ENCODE results near the gene RPA1.
A peak's percentile ranks its signal among the peaks of the same experiment; 100 is the strongest.
"Not testable (repeated sequence)": the region's sequence is repeated elsewhere in the genome, so short reads cannot be mapped to it uniquely, and the experiment has no call there.

RPA1 gene

DNA sequence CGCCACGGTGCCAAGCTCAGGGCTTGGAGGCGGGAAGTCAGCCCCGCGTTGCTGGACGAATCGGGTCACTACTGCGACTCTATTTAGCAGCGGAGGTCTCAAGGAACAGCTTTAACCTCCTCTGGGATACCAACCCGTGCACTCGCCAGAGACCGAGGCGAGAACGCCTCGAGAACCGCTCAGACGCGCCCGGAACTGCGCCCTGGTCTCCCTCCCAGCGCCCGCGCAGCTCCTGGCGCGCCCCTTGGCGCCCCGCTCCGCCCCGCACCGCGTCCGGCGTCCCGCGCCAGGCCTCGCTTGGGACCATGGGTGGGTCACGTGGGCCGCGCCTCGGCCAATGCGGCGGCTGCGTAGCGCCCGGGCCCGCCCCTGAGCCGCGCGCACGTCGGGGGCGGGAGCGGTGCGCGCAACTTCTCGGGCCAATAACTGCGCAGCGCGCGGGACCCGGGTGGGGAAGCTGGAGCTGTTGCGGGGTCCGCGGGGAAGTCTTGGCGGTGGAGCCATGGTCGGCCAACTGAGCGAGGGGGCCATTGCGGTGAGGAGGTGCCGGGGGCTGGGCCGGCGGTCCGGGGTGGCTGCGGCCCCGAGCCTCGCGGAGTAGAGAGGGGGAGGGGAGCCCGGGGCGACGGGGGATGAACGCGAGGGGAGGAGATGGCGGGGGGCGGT is at the start of gene RPA1, which contains the start of gene SMYD4:
Gene RPA1, plus strand, starts transcription at position 414 of the 666 bp plus-strand sequence. Its CDS starts 89 bp downstream, at position 503.
Gene SMYD4, minus strand, starts transcription at position 311 of the 666 bp plus-strand sequence. CDS start 1,908 bp downstream, outside the sequence.
- DNase-seq (ENCODE audit: low read depth) = peak; percentile 80

DNA sequence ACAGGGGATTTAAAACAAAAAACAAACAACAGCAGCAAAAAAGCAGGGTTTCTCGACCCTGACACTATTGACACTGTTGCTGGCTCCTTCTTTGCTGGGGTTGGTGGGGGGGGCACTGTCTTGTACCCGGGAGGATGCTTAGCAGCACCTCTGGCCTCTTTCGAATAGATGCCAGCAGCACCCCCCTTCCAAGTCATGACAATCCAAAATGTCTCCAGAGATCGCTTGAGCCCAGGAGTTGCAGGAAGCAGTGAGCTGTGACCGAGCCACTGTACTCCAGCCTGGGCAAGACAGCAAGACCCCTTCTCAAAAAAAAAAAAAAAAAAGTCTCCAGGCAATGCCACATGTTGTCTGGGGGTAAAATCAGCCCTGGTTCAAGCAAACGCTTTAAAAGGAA is 47.6 kb upstream of the RPA1 start:
- no peak for DNase-seq (ENCODE audit: low read depth)

DNA sequence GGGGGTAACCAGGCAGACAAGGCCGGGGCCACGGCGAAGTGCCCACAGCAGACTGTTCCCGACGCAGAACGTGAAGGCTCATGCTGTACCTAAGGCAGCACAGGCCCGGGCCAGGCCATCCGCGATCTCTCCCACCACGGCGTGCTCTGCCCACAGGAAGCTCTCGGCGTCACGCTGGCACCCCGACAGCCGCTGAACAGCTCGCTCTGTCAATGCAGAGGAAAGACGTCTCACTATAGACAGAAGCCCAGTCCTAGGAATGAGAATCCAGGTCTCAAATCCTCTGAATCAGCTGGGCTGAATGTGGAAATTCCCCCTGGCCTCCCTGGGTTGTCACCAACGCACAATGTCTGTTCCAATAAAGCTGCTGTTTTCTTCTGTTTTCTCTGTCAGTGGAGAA is 46.5 kb upstream of the RPA1 start:
- no peak for DNase-seq (ENCODE audit: low read depth)

DNA sequence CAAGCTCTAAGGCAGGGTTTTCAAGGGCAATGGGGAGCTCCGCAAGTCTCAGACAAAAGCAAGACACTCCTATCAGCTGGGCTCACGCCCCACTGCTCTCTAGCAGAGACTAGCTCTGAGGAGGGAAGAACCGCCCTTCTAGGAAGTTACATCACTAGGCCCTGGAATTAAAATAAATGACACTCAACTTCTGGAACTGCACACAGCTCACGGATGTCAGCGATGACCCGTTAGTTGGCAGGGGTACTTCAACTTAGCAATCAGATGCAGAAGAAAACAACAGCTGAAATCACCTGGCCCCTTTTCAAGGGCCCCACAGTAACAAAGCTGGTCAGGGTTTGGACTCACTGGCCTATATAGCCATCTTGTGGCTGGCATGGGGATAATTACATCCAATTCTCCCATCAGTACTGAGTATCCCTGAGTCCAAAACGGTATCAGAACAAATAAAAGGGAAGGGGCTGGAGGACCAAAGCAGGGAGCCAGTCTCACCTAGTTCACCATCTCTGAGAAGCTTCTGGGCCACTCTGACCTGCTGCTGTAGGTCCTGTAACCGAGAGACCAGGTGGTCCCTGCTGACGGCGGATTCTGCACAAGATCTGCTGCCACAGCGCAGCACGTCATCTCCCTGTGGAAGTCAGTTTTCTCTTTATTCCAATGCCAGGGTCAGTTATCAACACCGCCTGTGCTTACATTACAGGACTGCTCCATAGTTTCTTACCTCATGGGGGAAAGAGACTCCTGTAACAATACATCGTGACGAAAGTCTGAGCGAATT is 45.8 kb upstream of the RPA1 start:
- DNase-seq (ENCODE audit: low read depth) = no peak

DNA sequence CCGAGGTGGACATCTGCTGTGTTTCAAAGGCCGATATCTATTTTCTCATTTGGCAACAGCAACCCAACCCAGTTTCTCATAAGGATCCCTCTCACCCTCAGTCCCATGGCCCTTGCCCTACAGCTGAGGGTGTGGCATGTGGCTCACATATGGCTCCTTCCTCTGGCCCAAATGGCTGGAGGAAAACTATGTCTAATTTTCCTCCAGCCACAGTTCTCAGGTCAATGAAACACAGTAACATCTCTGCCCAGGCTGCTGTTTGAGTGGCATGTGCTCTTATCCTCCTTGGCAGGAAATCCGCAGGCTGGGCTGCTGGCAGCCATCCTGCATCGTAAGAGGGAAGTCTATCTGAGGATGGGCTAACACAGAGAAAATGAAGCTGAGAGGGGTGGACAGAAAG is 43.9 kb upstream of the RPA1 start:
- no peak for DNase-seq (ENCODE audit: low read depth)

DNA sequence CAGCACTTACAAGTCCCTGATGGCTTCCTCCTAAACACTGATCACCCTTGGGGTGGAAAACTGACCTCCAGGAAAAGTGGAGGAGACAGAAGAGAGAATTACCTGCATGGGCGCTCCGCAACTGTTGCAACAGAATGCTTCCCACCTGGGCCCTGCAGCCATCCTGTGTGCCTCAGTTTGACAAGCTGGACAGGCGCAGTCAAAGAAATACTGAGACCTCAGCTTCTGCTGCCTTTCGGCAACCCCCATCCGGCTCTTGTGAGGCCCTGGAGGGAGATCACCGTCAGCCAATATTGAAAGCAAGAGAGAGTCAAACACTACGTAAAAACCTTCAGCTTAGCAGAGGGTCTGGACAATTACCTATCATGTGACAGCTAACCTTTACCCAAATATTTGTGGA is 43.1 kb upstream of the RPA1 start:
- no peak for DNase-seq (ENCODE audit: low read depth)

DNA sequence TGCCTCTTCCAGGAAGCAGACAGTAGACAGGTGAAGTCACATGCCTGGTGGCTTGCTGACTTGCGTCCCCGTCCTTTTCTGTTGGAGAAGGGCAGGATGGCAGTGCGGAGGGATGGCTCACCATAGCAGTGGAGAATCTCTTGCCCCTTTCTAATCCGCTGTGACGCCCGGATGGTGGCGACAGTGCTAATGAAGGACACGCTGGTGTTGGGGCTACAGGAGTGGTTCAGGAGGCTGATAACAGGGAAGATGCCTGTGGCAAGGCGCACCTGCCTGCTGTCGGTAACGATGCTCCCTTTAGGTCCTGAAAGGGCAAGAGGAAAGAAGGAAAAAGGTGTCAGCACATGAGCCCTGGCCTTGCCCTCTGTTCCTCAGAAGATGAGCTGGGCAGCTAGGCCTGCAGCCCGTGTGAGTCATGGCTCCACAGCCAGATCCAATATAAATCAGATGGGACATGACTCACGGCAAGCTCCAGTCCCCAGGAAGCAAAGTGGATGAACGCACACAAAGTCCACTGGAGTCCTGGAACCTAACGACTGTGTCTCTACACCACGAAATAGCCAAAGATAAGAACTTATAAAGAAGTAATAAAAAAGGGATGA is 42.4 kb upstream of the RPA1 start:
- no peak for DNase-seq (ENCODE audit: low read depth)

DNA sequence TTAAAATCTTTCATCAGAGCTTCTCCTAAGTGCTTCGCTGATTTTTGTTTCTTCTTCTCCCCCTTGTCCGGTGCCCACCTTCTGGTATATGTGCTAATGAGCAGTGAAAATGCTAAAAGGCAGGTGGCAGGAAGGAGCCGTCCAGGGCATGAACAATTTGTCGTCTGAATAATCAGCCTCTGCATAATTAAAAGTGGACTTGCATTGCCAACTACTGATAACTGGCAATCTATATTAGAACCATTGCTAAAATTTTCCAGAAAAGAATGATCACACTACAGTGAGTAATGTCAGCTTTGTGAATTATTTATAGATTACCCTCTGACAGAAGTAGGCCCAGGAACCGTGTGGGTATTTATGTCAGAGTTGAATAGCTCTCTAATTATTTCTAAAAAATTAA is 39.9 kb upstream of the RPA1 start:
- DNase-seq (ENCODE audit: low read depth) = no peak

DNA sequence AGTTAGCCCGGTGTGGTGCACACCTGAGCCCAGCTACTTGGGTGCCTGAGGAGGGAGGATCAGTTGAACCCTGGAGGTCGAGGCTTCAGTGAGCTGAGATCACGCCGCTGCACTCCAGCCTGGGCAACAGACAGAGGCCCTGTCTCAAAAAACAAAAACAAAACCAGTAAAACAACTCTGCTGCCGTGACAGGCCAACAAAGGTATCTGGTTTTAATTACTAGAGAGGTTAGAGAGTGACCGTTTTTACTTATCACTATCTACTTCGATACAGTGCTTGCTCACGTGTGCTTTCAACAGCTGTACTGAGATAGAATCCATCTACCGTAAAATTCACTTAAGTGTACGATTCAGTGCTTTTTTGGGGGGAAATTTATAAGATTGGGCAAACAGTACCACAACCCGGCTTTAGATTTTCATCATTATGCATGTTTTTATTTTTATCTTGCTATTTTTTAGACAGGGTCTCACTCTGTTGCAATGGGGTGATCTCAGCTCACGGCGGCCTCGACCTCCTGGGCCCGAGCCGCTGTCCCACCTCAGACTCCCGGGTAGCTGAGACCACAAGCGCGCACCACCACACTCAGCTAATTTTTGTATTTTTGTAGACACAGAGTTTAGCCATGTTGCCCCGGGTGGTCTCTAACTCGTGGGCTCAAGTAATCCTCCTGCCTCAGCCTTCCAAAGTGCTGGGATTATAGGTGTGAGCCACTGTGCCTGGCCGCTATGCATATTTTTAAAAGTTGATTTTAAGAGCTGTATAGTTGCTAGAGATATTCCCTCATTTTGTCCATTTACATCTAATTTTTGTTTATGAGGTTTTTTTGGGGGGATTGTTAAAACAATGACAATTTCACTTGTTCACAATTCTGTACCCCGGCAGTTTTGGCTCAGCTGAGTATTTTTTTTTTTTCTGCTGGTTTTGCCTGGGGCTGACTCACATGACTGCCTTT is 37.0 kb upstream of the RPA1 start:
- no peak for DNase-seq (ENCODE audit: low read depth)

DNA sequence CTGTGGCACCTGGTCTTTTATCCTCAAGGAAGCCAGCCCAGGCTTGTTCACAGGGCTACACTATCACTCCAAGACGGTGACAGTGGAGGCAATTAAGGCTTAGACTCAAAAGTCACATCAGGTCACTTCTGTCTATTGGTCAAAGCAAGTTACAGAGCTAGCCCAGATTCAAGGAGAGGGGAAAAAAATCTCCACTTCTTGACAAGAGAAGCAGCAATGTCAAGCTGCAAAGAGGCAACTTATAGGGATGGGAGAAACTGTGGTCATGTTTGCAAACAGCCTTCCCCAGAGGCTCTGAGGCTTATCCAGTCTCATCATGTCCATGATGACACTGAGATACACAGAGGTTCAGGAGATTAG is 36.4 kb upstream of the RPA1 start:
- no peak for DNase-seq (ENCODE audit: low read depth)

DNA sequence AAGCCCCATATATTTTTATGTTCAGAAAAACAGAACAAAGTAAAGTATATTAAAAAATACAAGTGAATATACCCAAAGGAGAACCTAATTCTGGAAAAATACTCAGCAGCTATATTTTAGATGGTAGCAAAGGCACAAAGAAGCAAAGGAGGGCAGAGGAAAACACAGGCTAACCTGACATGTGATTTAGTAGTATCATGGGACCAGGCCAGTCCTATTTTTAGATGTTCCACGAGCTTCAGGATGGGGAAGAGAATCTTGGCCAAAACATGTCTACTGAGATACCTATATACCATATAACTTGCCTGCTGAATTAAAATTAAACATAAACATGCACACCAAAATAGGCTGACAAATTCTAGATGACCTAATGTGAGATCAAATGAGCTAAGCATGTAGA is 33.0 kb upstream of the RPA1 start:
- no peak for DNase-seq (ENCODE audit: low read depth)

DNA sequence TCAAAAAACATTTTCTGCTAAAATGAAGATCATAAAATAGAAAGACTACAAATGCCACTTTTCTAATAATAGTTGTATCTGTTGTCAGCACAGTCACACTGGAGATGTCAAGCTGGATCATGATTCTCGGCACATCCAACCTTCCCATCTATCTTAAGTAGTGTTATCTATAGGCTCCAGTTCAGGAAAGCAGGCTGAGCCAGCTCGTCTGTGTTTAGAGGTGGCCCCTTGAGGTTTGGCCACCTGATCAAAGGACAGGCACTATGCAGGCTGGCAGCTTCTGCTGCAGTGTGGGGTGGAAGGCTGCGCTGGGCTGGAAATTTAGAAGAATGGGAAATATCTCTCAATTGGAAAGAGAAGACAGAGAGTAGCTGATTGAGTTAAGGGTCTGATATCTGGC is 32.5 kb upstream of the RPA1 start:
- DNase-seq (ENCODE audit: low read depth) = no peak

DNA sequence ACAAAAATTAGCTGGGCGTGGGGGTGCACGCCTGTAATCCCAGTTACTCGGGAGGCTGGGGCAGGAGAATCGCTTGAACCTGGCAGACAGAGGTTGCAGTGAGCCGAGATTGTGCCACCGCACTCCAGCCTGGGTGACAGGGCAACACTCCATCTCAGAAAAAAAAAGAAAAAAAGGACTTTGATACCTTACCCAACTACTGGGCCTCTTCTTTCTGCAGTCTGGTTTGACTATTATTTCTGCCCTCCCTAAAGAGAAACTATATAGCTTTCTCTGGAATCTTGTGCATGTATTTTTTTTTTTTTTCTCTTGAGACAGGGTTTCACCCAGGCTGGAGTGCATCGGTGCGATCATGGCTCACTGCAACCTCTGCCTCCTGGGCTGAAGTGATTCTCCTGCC is 32.0 kb upstream of the RPA1 start:
- not testable (repeated sequence) for DNase-seq (ENCODE audit: low read depth)

DNA sequence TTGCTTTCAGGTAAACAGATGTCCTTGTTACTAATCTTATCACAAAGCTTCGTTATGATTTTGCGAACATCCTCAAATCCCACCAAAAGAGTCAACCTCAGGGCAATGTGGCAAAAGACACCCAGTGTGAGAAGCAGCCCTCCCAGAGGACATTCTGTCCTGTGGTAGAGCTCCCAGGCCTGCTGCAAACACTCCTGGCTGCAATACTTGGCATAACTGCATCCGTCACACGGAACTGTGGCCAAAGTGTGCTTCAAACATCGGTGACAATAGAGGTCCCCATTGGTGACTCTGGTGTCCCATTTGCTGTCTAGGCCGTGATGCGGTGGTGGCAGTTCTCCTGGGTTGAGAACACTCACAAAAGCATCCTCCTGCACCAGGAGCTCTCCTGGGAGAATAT is 29.6 kb upstream of the RPA1 start:
- no peak for DNase-seq (ENCODE audit: low read depth)

DNA sequence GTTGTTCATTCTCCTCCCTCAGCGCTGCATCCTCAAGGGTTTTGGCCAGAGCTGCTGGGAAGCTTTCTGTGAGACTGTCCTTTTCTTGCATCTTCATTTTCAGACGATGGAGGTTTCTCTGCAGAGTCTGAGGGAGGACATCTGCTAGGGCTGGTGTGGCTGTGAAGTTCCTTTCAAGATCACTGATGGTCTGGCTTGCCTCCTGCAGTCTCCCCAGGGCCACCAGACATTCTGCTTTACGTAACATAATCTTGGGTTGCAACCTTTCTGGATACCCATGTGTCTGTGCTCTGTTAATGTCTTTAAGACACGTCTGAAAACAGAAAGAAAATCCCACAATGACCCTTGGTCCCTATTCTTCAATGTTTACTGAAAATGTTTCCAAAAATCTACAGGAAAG is 29.1 kb upstream of the RPA1 start:
- DNase-seq (ENCODE audit: low read depth) = no peak

DNA sequence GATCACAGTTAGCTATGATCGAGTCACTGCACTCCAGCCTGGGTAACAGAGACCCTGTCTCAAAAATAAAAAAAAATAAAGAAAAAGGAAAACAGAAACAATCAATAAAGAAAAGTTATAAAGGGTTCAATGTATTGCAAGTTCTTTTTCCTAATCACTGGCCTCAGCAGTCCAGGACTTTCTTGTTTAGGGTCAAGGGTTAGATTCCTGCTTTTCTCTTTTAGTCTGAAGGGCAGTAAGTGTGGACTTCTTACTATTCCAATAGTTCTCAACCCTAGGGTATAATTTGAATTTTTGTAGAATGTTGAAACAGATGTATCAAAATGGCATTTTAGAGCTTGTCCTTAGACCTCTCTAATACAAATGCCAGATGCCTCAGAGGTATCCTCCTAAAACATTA is 27.4 kb upstream of the RPA1 start:
- DNase-seq (ENCODE audit: low read depth) = no peak

DNA sequence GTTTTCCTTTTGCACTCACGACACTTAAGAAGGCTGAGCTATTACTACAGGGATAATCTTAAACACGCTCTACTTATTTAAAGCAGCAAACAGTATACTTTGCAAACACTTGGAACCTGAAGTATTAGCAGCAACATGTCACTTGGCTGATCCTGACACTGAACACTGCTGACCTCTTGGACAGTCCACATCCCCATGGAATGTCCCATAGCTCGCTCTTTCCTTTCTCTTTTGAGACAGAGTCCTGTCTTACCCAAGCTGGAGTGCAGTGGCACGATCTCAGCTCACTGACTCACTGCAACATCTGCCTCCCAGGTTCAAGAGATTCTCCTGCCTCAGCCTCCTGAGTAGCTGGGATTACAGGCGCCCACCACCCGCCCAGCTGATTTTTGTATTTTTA is 26.5 kb upstream of the RPA1 start:
- no peak for DNase-seq (ENCODE audit: low read depth)

DNA sequence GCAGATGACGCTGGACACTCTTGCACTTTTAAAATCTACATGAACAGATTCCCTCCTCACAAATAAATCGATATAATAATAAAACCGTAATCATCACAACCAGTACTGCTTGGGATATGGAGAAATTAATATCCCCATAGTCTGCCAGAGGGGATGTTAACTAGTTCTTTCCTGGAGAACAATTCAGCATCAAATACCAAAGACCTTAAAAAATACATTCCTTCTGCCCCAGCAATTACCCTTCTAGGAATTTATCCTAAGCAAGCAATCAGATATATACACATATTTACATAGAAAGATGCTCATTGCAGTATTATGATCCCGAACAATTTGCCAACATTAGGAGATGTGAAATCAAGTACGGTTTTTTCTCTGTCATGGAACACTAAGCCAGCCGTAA is 21.9 kb upstream of the RPA1 start:
- DNase-seq (ENCODE audit: low read depth) = no peak

DNA sequence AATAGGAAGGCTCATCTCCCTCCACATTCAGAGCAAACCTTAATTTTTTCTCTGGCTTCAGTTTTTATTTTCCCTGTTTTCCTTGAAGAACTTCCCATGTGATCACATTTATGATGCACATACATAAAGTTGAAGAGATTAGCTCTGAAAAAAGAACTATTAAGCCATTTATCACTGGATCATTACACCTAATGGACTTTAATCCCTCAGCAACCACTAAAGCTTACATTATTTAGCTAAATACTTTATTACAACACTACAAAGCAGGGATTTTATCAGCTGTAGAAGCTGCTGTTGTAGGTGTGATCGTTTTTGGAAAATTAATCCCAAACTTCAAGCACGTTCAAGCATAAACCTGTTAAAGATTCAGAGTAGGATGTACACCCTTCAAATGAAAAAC is 21.2 kb upstream of the RPA1 start:
- no peak for DNase-seq (ENCODE audit: low read depth)

DNA sequence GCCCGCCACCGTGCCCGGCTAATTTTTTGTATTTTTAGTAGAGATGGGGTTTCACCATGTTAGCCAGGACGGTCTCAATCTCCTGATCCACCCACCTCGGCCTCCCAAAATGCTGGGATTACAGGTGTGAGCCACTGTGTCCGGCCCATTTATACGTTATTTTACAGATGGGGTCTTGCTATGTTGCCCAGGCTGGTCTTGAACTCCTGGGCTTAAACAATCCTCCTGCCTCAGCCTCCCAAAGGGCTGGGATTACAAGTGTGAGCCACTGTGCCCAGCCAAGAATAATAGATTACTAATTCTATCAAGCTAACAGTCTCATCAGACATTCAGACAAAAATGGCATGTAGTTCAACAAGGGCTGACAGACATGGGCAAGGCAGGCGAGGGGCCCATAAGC is 20.0 kb upstream of the RPA1 start:
- not testable (repeated sequence) for DNase-seq (ENCODE audit: low read depth)

DNA sequence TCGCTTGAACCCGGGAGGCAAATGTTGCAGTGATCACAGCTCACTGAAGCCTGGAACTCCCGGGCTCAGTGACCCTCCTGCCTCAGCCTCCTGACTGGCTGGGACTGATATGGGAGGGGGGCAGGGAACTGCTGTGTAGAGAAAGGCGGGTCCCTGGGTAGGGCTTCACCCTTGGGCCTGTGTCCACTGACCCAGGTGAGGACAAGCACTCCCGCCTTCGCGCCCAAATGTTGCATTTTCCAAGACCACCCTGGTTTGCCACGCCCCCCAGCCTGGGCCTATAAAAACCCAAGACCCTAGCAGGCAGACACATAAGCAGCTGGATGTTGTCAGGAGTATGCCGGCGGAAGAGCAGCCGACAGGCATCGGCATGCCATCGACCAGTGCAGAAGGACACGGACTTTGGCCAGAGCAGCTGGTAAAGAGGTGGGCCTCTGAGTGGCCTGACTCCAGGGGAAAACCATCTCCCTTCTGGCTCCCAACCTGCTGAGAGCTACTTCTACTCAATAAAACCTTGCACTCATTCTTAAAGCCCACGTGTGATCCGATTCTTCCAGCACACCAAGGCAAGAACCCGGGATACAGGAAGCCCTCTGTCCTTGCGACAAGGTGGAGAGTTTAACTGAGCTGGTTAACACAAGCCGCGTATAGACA is 19.2 kb upstream of the RPA1 start:
- no peak for DNase-seq (ENCODE audit: low read depth)

DNA sequence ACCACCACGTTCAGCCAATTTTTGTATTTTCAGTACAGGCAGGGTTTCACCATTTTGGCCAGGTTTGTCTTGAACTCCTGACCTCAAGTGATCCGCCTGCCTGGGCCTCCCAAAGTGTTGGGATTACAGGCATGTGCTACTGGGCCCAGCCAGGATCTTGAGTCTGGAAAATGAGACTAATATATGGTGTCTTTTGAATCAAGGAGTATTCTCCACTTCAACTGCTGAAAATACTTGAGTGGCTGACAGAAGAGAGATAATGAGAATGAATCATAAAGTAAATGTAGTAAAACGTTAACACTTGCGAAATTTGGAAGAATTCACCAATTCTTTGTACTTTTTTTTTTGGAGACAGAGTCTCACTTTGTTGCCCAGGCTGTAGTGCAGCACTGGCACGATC is 16.7 kb upstream of the RPA1 start:
- no peak for DNase-seq (ENCODE audit: low read depth)

Data from stimulated activated CD8-positive, alpha-beta memory T cell treated with anti-CD3 and anti-CD28 coated beads, Interleukin-12 subunit alpha, Interleukin-12 subunit beta, amount 100 ng/mL, for 4 hours (primary cell).